ENCODE measurements around the gene ANAPC10. TPM values are rescaled to one million over a fixed set of nuclear protein-coding genes. Genes with fewer than 3 reads are reported as not detected.

Gene ANAPC10
- total RNA-seq, 6 experiments from 2014 or later, result 16.3 to 20.0 (median 18.0) TPM

GRCh38 chr4:144969821-144970220, 128.2 kb downstream of the ANAPC10 start:
- no peak for TF ChIP-seq CTCF (IDR thresholded peaks at IDR 0.05)
- Mint-ChIP-seq H3K36me3 (ENCODE audit: low read depth) (no peaks in the 10 kb centered on the region), H3K27me3 (ENCODE audit: insufficient read depth) (no peaks in the 10 kb centered on the region), H3K4me1 (ENCODE audit: low read depth) (peaks cover 7% of the 10 kb centered on the region; the same call in 1 of the 2 replicates), H3K9me3 (no peaks in the 10 kb centered on the region), H3K27ac (no peak overlapping the region), H3K4me3 (no peak overlapping the region; the same call in 1 of the 2 replicates)
- DNase-seq, result no peak

GRCh38 chr4:144968606-144969005, 129.4 kb downstream of the ANAPC10 start:
- Mint-ChIP-seq H3K36me3 (ENCODE audit: low read depth) (no peaks in the 10 kb centered on the region), H3K4me1 (ENCODE audit: low read depth) (peaks cover 7% of the 10 kb centered on the region; the same call in 1 of the 2 replicates), H3K27ac (no peak overlapping the region), H3K27me3 (ENCODE audit: insufficient read depth) (no peaks in the 10 kb centered on the region), H3K9me3 (no peaks in the 10 kb centered on the region), H3K4me3 (no peak overlapping the region)
- TF ChIP-seq CTCF (IDR thresholded peaks at IDR 0.05), result no peak
- no peak for DNase-seq

GRCh38 chr4:144967161-144967560, 130.8 kb downstream of the ANAPC10 start:
- Mint-ChIP-seq H3K36me3 (ENCODE audit: low read depth) (no peaks in the 10 kb centered on the region), H3K4me1 (ENCODE audit: low read depth) (peaks cover 7% of the 10 kb centered on the region; the same call in 1 of the 2 replicates), H3K27me3 (ENCODE audit: insufficient read depth) (no peaks in the 10 kb centered on the region), H3K9me3 (no peaks in the 10 kb centered on the region), H3K27ac (no peak overlapping the region), H3K4me3 (no peak overlapping the region)
- TF ChIP-seq CTCF (IDR thresholded peaks at IDR 0.05), result no peak
- DNase-seq, result no peak

GRCh38 chr4:144962300-144962699, 135.7 kb downstream of the ANAPC10 start:
- Mint-ChIP-seq H3K27ac (no peak overlapping the region), H3K9me3 (peaks cover 15% of the 10 kb centered on the region), H3K4me1 (ENCODE audit: low read depth) (no peaks in the 10 kb centered on the region), H3K4me3 (no peak overlapping the region), H3K27me3 (ENCODE audit: insufficient read depth) (peaks cover 1% of the 10 kb centered on the region; the same call in 1 of the 2 replicates), H3K36me3 (ENCODE audit: low read depth) (no peaks in the 10 kb centered on the region)
- no peak for DNase-seq
- no peak for TF ChIP-seq CTCF (IDR thresholded peaks at IDR 0.05)

- Mint-ChIP-seq H3K27ac (no peak overlapping the region), H3K9me3 (peaks cover 26% of the 10 kb centered on the region), H3K27me3 (ENCODE audit: insufficient read depth) (peaks cover 1% of the 10 kb centered on the region; the same call in 1 of the 2 replicates), H3K4me3 (no peak overlapping the region), H3K36me3 (ENCODE audit: low read depth) (no peaks in the 10 kb centered on the region), H3K4me1 (ENCODE audit: low read depth) (no peaks in the 10 kb centered on the region)
- no peak for DNase-seq
- TF ChIP-seq CTCF (IDR thresholded peaks at IDR 0.05), result no peak
Measured at GRCh38 chr4:144955104-144955503, 142.9 kb downstream of the ANAPC10 start.

- Mint-ChIP-seq H3K27ac (no peak overlapping the region), H3K36me3 (ENCODE audit: low read depth) (no peaks in the 10 kb centered on the region)
- TF ChIP-seq CTCF (IDR thresholded peaks at IDR 0.05), result no peak
Measured at GRCh38 chr4:144954230-144954629, 143.8 kb downstream of the ANAPC10 start.

More at GRCh38 chr4:144954230-144954629, 143.8 kb downstream of the ANAPC10 start:
- H3K27me3 Mint-ChIP-seq (ENCODE audit: insufficient read depth), result no peaks in the 10 kb centered on the region
- no peaks in the 10 kb centered on the region for H3K4me1 Mint-ChIP-seq (ENCODE audit: low read depth)
- DNase-seq, result no peak
- H3K9me3 Mint-ChIP-seq, result peaks cover 18% of the 10 kb centered on the region
- H3K4me3 Mint-ChIP-seq, result no peak overlapping the region
